ENCODE results near the gene TBC1D1.

TBC1D1 gene

DNA sequence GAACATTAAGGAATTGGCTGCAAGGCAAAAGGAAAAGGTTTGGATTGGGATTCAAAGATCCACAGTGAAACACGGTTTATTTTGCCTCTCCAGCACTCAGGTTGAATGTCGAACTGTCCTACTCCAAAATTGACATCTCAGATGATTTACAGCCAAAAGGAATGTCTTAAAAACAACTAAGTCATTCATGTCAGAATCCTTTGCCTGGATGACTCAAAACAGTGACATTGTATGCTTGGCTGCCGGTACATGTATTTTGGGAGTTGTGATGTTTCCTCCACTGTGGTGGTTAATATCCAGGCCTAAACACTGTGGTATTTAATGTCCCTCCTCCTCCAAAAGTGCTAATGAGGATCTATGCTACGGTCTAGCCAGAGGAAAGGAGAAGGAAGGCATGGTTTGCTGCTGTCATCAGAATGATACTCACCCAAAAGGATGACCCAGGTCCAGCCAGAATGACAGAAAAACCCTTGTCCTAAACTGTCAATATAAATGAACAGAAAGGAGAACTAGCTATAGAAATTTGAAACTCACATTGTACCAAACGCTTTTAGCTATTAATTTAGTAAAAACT is 43.5 kb upstream of the TBC1D1 start (continued):
- TF ChIP-seq BCL11A (tag by site-specific recombination; IDR thresholded peaks at IDR 0.05; ENCODE audit: low read depth) = no peak
- TF ChIP-seq, protein P1, sequence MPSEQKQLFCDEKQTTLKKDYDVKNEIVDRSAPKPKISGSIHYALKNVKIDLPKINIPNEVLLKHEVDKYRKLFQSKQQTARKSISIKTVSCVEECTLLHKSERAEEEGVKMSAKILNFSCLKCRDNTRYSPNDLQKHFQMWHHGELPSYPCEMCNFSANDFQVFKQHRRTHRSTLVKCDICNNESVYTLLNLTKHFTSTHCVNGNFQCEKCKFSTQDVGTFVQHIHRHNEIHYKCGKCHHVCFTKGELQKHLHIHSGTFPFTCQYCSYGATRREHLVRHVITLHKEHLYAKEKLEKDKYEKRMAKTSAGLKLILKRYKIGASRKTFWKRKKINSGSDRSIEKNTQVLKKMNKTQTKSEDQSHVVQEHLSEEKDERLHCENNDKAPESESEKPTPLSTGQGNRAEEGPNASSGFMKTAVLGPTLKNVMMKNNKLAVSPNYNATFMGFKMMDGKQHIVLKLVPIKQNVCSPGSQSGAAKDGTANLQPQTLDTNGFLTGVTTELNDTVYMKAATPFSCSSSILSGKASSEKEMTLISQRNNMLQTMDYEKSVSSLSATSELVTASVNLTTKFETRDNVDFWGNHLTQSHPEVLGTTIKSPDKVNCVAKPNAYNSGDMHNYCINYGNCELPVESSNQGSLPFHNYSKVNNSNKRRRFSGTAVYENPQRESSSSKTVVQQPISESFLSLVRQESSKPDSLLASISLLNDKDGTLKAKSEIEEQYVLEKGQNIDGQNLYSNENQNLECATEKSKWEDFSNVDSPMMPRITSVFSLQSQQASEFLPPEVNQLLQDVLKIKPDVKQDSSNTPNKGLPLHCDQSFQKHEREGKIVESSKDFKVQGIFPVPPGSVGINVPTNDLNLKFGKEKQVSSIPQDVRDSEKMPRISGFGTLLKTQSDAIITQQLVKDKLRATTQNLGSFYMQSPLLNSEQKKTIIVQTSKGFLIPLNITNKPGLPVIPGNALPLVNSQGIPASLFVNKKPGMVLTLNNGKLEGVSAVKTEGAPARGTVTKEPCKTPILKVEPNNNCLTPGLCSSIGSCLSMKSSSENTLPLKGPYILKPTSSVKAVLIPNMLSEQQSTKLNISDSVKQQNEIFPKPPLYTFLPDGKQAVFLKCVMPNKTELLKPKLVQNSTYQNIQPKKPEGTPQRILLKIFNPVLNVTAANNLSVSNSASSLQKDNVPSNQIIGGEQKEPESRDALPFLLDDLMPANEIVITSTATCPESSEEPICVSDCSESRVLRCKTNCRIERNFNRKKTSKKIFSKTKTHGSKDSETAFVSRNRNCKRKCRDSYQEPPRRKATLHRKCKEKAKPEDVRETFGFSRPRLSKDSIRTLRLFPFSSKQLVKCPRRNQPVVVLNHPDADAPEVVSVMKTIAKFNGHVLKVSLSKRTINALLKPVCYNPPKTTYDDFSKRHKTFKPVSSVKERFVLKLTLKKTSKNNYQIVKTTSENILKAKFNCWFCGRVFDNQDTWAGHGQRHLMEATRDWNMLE (tag by site-specific recombination; conservative IDR thresholded peaks at IDR 0.05; ENCODE audit: low read depth) = no peak

DNA sequence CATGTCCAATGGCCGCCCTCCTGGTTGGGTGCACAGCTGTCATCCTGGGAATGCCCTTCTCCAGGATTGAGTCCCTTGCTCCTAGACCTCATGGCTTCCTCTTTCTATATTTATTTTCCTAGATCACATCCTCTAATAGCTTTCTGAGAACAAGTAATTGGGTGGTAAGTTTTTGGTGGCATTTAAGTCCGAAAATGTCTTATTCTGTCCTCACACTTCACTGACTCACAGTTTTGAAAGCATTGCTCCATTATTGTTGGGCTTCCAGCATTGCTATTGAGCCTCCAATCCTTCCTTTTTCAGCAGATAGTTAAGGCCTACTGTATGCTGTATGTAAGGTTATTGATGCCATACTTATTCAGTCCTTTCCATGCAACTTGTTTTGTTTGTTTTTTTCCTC is 38.5 kb upstream of the TBC1D1 start:
- TF ChIP-seq, protein P2, sequence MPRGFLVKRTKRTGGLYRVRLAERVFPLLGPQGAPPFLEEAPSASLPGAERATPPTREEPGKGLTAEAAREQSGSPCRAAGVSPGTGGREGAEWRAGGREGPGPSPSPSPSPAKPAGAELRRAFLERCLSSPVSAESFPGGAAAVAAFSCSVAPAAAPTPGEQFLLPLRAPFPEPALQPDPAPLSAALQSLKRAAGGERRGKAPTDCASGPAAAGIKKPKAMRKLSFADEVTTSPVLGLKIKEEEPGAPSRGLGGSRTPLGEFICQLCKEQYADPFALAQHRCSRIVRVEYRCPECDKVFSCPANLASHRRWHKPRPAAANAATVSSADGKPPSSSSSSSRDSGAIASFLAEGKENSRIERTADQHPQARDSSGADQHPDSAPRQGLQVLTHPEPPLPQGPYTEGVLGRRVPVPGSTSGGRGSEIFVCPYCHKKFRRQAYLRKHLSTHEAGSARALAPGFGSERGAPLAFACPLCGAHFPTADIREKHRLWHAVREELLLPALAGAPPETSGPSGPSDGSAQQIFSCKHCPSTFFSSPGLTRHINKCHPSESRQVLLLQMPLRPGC (tag by site-specific recombination; IDR thresholded peaks at IDR 0.05) = no peak
- TF ChIP-seq ZBTB7A (tag by site-specific recombination; IDR thresholded peaks at IDR 0.05; ENCODE audit: low read depth) = no peak
- no peak for TF ChIP-seq ZNF660 (tag by site-specific recombination; IDR thresholded peaks at IDR 0.05)
- no peak for TF ChIP-seq ZNF626 (tag by site-specific recombination; IDR thresholded peaks at IDR 0.05)
- no peak for TF ChIP-seq ZNF791 (tag by site-specific recombination; IDR thresholded peaks at IDR 0.05)
- no peak for TF ChIP-seq ZNF433 (tag by site-specific recombination; IDR thresholded peaks at IDR 0.05; ENCODE audit: low read depth)
- TF ChIP-seq ZNF670 (tag by site-specific recombination; IDR thresholded peaks at IDR 0.05; ENCODE audit: low read depth) = no peak
- TF ChIP-seq, protein P3, sequence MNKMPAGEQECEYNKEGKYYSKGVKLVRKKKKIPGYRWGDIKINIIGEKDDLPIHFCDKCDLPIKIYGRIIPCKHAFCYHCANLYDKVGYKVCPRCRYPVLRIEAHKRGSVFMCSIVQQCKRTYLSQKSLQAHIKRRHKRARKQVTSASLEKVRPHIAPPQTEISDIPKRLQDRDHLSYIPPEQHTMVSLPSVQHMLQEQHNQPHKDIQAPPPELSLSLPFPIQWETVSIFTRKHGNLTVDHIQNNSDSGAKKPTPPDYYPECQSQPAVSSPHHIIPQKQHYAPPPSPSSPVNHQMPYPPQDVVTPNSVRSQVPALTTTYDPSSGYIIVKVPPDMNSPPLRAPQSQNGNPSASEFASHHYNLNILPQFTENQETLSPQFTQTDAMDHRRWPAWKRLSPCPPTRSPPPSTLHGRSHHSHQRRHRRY (tag by site-specific recombination; IDR thresholded peaks at IDR 0.05) = no peak
- TF ChIP-seq ZNF701 (tag by site-specific recombination; IDR thresholded peaks at IDR 0.05) = no peak
- TF ChIP-seq BCL11B (tag by site-specific recombination; IDR thresholded peaks at IDR 0.05; ENCODE audit: low read depth) = no peak
- TF ChIP-seq ZNF138 (tag by site-specific recombination; IDR thresholded peaks at IDR 0.05; ENCODE audit: borderline replicate concordance) = no peak
- no peak for TF ChIP-seq ZNF521 (tag by site-specific recombination; IDR thresholded peaks at IDR 0.05)
- TF ChIP-seq ZNF48 (tag by site-specific recombination; IDR thresholded peaks at IDR 0.05) = no peak
- no peak for TF ChIP-seq KLF16 (tag by site-specific recombination; IDR thresholded peaks at IDR 0.05)
- TF ChIP-seq ZNF211 (tag by site-specific recombination; IDR thresholded peaks at IDR 0.05; ENCODE audit: low read depth) = no peak
- no peak for TF ChIP-seq ZNF768 (tag by site-specific recombination; IDR thresholded peaks at IDR 0.05)
- no peak for TF ChIP-seq ZBTB17 (tag by site-specific recombination; IDR thresholded peaks at IDR 0.05)
- no peak for TF ChIP-seq ZNF658 (tag by site-specific recombination; IDR thresholded peaks at IDR 0.05)
- no peak for TF ChIP-seq ZNF777 (tag by site-specific recombination; IDR thresholded peaks at IDR 0.05; ENCODE audit: borderline replicate concordance)
- ChIA-PET CTCF (interaction anchor here (0.6 kb wide), 1 partner anchor 677 kb away, joined by 3 read pairs; no protein-coding TSS in a partner anchor), POLR2A (no interaction called here)
- H3K4me1 ChIP-seq (ENCODE audit: control insufficient read depth, insufficient read depth, low read length) = no peaks in the 10 kb centered on the region
- peaks cover 5 to 54% of the 10 kb centered on the region in 2 experiments for H3K36me3 ChIP-seq (ENCODE audit: control insufficient read depth in 2 of 2, insufficient read depth in 1 of 2, low read length in 2 of 2)
- H3K27ac ChIP-seq (ENCODE audit: extremely low read depth, low read depth, low read length) = no peak overlapping the region
- H3K4me3 ChIP-seq (ENCODE audit: low read depth, low read length) = no peak overlapping the region
- H3K9me3 ChIP-seq (ENCODE audit: control insufficient read depth, insufficient read depth, low read depth, low read length) = no peaks in the 10 kb centered on the region
